NCI-H2227 (cell line): ENCODE data around the gene MAP4K3.
"Not testable (repeated sequence)": the region's sequence is repeated elsewhere in the genome, so short reads cannot be mapped to it uniquely, and the experiment has no call there.

ENCODE experiments used
- DNase-seq: peaks from one replicate; lab custom pipeline; 2025; ENCODE audit not compliant: unreplicated experiment; lab: John Stamatoyannopoulos, UW

The MAP4K3 gene

GRCh38 chr2:39409697-39410389 lies 27.2 kb downstream of the MAP4K3 start:
- no peak for DNase-seq

GRCh38 chr2:39408351-39409136 lies 28.5 kb downstream of the MAP4K3 start:
- DNase-seq: no peak

- DNase-seq: no peak
Observed at GRCh38 chr2:39407516-39408296, 29.4 kb downstream of the MAP4K3 start.

GRCh38 chr2:39405364-39405763 lies 31.7 kb downstream of the MAP4K3 start:
- no peak for DNase-seq

GRCh38 chr2:39403311-39403710 lies 33.8 kb downstream of the MAP4K3 start:
- DNase-seq: no peak

GRCh38 chr2:39401319-39401718 lies 35.8 kb downstream of the MAP4K3 start:
- DNase-seq: no peak

GRCh38 chr2:39399570-39399969 lies 37.5 kb downstream of the MAP4K3 start:
- DNase-seq: no peak

GRCh38 chr2:39395313-39395712 lies 41.8 kb downstream of the MAP4K3 start:
- no peak for DNase-seq

- DNase-seq: no peak
Observed at GRCh38 chr2:39394516-39394961, 42.5 kb downstream of the MAP4K3 start.

GRCh38 chr2:39392672-39393071 lies 44.4 kb downstream of the MAP4K3 start:
- no peak for DNase-seq

GRCh38 chr2:39390216-39390615 lies 46.9 kb downstream of the MAP4K3 start:
- no peak for DNase-seq

- DNase-seq: no peak
Observed at GRCh38 chr2:39386064-39386463, 51.0 kb downstream of the MAP4K3 start.

GRCh38 chr2:39385172-39385571 lies 51.9 kb downstream of the MAP4K3 start:
- DNase-seq: no peak

GRCh38 chr2:39384071-39384470 lies 53.0 kb downstream of the MAP4K3 start:
- not testable (repeated sequence) for DNase-seq

GRCh38 chr2:39383146-39383545 lies 53.9 kb downstream of the MAP4K3 start:
- DNase-seq: no peak

GRCh38 chr2:39381653-39382052 lies 55.4 kb downstream of the MAP4K3 start:
- no peak for DNase-seq

GRCh38 chr2:39380525-39381150 lies 56.4 kb downstream of the MAP4K3 start:
- no peak for DNase-seq

- peak; percentile 33 for DNase-seq
Observed at GRCh38 chr2:39379643-39380524, 57.2 kb downstream of the MAP4K3 start.

GRCh38 chr2:39378968-39379367 lies 58.1 kb downstream of the MAP4K3 start:
- no peak for DNase-seq

- DNase-seq: no peak
Observed at GRCh38 chr2:39377226-39377939, 59.7 kb downstream of the MAP4K3 start.
